ENCODE results near the gene KDM4B. TPM values are rescaled to one million over a fixed set of nuclear protein-coding genes. Genes with fewer than 3 reads are reported as not detected.

KDM4B gene
- total RNA-seq, 2 experiments from 2014 or later = 46.3 to 46.6 TPM

- Mint-ChIP-seq H3K9me3 (no peaks in the 10 kb centered on the region), H3K4me3 (no peak overlapping the region), H3K27me3 (no peaks in the 10 kb centered on the region), H3K27ac (no peak overlapping the region), H3K4me1 (ENCODE audit: low read depth) (no peaks in the 10 kb centered on the region), H3K36me3 (ENCODE audit: low read depth) (no peaks in the 10 kb centered on the region)
- no peak for DNase-seq
- ATAC-seq = no peak
- ChIA-PET CTCF (no interaction called here), POLR2A (no interaction called here)
- intact Hi-C loops (cut with micrococcal nuclease) = no loop called here
- no peak for TF ChIP-seq CTCF (IDR thresholded peaks at IDR 0.05)
Observed at GRCh38 chr19:5173993-5174392, 205.1 kb downstream of the KDM4B start.

GRCh38 chr19:5177745-5178450, 209.0 kb downstream of the KDM4B start:
- H3K9me3 Mint-ChIP-seq = no peaks in the 10 kb centered on the region
- H3K4me1 Mint-ChIP-seq (ENCODE audit: low read depth) = no peaks in the 10 kb centered on the region
- DNase-seq = no peak
- ChIA-PET POLR2A (no interaction called here), CTCF (interaction anchor here (1.4 kb wide), 1 partner anchor 17 kb away, joined by 3 read pairs; no protein-coding TSS in a partner anchor)
- intact Hi-C loops (cut with micrococcal nuclease) = no loop called here
- no peak overlapping the region for H3K4me3 Mint-ChIP-seq
- H3K27me3 Mint-ChIP-seq = no peaks in the 10 kb centered on the region
- H3K27ac Mint-ChIP-seq = no peak overlapping the region
- no peak for ATAC-seq
- H3K36me3 Mint-ChIP-seq (ENCODE audit: low read depth) = no peaks in the 10 kb centered on the region
- no peak for TF ChIP-seq CTCF (IDR thresholded peaks at IDR 0.05)

- no peaks in the 10 kb centered on the region for H3K36me3 Mint-ChIP-seq (ENCODE audit: low read depth)
- no peak for TF ChIP-seq CTCF (IDR thresholded peaks at IDR 0.05)
- POLR2A ChIA-PET = no interaction called here
- H3K9me3 Mint-ChIP-seq = no peaks in the 10 kb centered on the region
- DNase-seq = no peak
- no peak overlapping the region for H3K4me3 Mint-ChIP-seq
- no peaks in the 10 kb centered on the region for H3K27me3 Mint-ChIP-seq
- H3K27ac Mint-ChIP-seq = no peak overlapping the region
- CTCF ChIA-PET = interaction anchor here (1.4 kb wide), 1 partner anchor 16 kb away, joined by 3 read pairs; no protein-coding TSS in a partner anchor
- intact Hi-C loops (cut with micrococcal nuclease) = no loop called here
- no peaks in the 10 kb centered on the region for H3K4me1 Mint-ChIP-seq (ENCODE audit: low read depth)
- no peak for ATAC-seq
Observed at GRCh38 chr19:5178841-5179240, 209.9 kb downstream of the KDM4B start.

GRCh38 chr19:5179256-5179655, 210.3 kb downstream of the KDM4B start:
- DNase-seq (no peak), ATAC-seq (no peak)
- Mint-ChIP-seq H3K36me3 (ENCODE audit: low read depth) (no peaks in the 10 kb centered on the region), H3K4me1 (ENCODE audit: low read depth) (no peaks in the 10 kb centered on the region), H3K9me3 (no peaks in the 10 kb centered on the region), H3K4me3 (no peak overlapping the region), H3K27ac (no peak overlapping the region), H3K27me3 (no peaks in the 10 kb centered on the region)
- CTCF ChIA-PET = interaction anchor here (1.4 kb wide), 1 partner anchor 16 kb away, joined by 3 read pairs; no protein-coding TSS in a partner anchor
- POLR2A ChIA-PET = no interaction called here
- no peak for TF ChIP-seq CTCF (IDR thresholded peaks at IDR 0.05)
- intact Hi-C loops (cut with micrococcal nuclease) = no loop called here

GRCh38 chr19:5181329-5181728, 212.4 kb downstream of the KDM4B start:
- H3K27ac Mint-ChIP-seq = no peak overlapping the region
- no peaks in the 10 kb centered on the region for H3K36me3 Mint-ChIP-seq (ENCODE audit: low read depth)
- ChIA-PET POLR2A (no interaction called here), CTCF (no interaction called here)
- ATAC-seq = no peak
- H3K4me1 Mint-ChIP-seq (ENCODE audit: low read depth) = no peaks in the 10 kb centered on the region
- intact Hi-C loops (cut with micrococcal nuclease) = no loop called here
- DNase-seq = no peak
- no peak for TF ChIP-seq CTCF (IDR thresholded peaks at IDR 0.05)
- H3K9me3 Mint-ChIP-seq = no peaks in the 10 kb centered on the region
- H3K4me3 Mint-ChIP-seq = no peak overlapping the region
- H3K27me3 Mint-ChIP-seq = no peaks in the 10 kb centered on the region
